ENCODE measurements around the gene ZNF560.

ZNF560 gene

GRCh38 chr19:9485140-9485539, 13.3 kb downstream of the ZNF560 start:
- TF ChIP-seq CTCF (conservative IDR thresholded peaks at IDR 0.05; ENCODE audit: control insufficient read depth, insufficient read depth, low read depth, low read length), result no peak
- DNase-seq (ENCODE audit: low read depth), result no peak
- H3K4me3 ChIP-seq (ENCODE audit: control insufficient read depth, low read depth, low read length), result no peak overlapping the region

GRCh38 chr19:9474975-9475374, 23.4 kb downstream of the ZNF560 start:
- DNase-seq (ENCODE audit: low read depth), result no peak
- H3K4me3 ChIP-seq (ENCODE audit: control insufficient read depth, low read depth, low read length), result no peak overlapping the region
- TF ChIP-seq CTCF (conservative IDR thresholded peaks at IDR 0.05; ENCODE audit: control insufficient read depth, insufficient read depth, low read depth, low read length), result no peak

GRCh38 chr19:9467161-9467560, 31.3 kb downstream of the ZNF560 start:
- DNase-seq (ENCODE audit: low read depth), result no peak
- H3K4me3 ChIP-seq (ENCODE audit: control insufficient read depth, low read depth, low read length), result no peak overlapping the region
- no peak for TF ChIP-seq CTCF (conservative IDR thresholded peaks at IDR 0.05; ENCODE audit: control insufficient read depth, insufficient read depth, low read depth, low read length)

- DNase-seq (ENCODE audit: low read depth), result no peak
- TF ChIP-seq CTCF (conservative IDR thresholded peaks at IDR 0.05; ENCODE audit: control insufficient read depth, insufficient read depth, low read depth, low read length), result no peak
- H3K4me3 ChIP-seq (ENCODE audit: control insufficient read depth, low read depth, low read length), result no peak overlapping the region
These were observed 36.5 kb downstream of the ZNF560 start for GRCh38 chr19:9461938-9462337.

- DNase-seq (ENCODE audit: low read depth), result no peak
- no peak for TF ChIP-seq CTCF (conservative IDR thresholded peaks at IDR 0.05; ENCODE audit: control insufficient read depth, insufficient read depth, low read depth, low read length)
- no peak overlapping the region for H3K4me3 ChIP-seq (ENCODE audit: control insufficient read depth, low read depth, low read length)
These were observed 42.3 kb downstream of the ZNF560 start for GRCh38 chr19:9456018-9456689.

GRCh38 chr19:9453953-9454352, 44.5 kb downstream of the ZNF560 start:
- DNase-seq (ENCODE audit: low read depth), result no peak
- TF ChIP-seq CTCF (conservative IDR thresholded peaks at IDR 0.05; ENCODE audit: control insufficient read depth, insufficient read depth, low read depth, low read length), result no peak
- H3K4me3 ChIP-seq (ENCODE audit: control insufficient read depth, low read depth, low read length), result no peak overlapping the region

GRCh38 chr19:9445037-9445436, 53.4 kb downstream of the ZNF560 start:
- no peak overlapping the region for H3K4me3 ChIP-seq (ENCODE audit: control insufficient read depth, low read depth, low read length)
- DNase-seq (ENCODE audit: low read depth), result no peak
- TF ChIP-seq CTCF (conservative IDR thresholded peaks at IDR 0.05; ENCODE audit: control insufficient read depth, insufficient read depth, low read depth, low read length), result no peak

Measured in fibroblast of mammary gland (primary cell).